NCI-H345 (cell line): Measurements from ENCODE around the gene XPR1.

Experiments used
- DNase-seq: peaks from one replicate; lab custom pipeline; 2025; lab: John Stamatoyannopoulos, UW

XPR1 gene

GRCh38 chr1:180932378-180932777 is 300.6 kb downstream of the XPR1 start:
- no peak for DNase-seq

- DNase-seq = no peak
Observed at GRCh38 chr1:180933141-180933540, 301.3 kb downstream of the XPR1 start.

GRCh38 chr1:180934563-180934962 is 302.7 kb downstream of the XPR1 start:
- no peak for DNase-seq

- DNase-seq = peak; percentile 48
Observed at GRCh38 chr1:180935326-180936109, 303.7 kb downstream of the XPR1 start.

- DNase-seq = no peak
Observed at GRCh38 chr1:180936110-180937011, 304.5 kb downstream of the XPR1 start.

GRCh38 chr1:180937012-180937372 is 305.2 kb downstream of the XPR1 start:
- no peak for DNase-seq

- DNase-seq = no peak
Observed at GRCh38 chr1:180937624-180938225, 305.9 kb downstream of the XPR1 start.

GRCh38 chr1:180939073-180939710 is 307.4 kb downstream of the XPR1 start:
- no peak for DNase-seq

GRCh38 chr1:180939711-180940103 is 307.9 kb downstream of the XPR1 start:
- DNase-seq = no peak
